NOMO-1 (cell line): ENCODE measurements around the gene KCNS3.

Experiments used
- DNase-seq, 2 experiments: peaks; one replicate each; lab custom pipeline; 2025; ENCODE audit not compliant: unreplicated experiment in 2 of 2; lab: John Stamatoyannopoulos, UW

Gene KCNS3

GRCh38 chr2:17876590-17876989 is 1.9 kb upstream of the KCNS3 start:
- no peak for DNase-seq

- DNase-seq: peak; percentile 18 to 69
Observed at GRCh38 chr2:17877811-17878280, 621 bp upstream of the KCNS3 start.

DNA sequence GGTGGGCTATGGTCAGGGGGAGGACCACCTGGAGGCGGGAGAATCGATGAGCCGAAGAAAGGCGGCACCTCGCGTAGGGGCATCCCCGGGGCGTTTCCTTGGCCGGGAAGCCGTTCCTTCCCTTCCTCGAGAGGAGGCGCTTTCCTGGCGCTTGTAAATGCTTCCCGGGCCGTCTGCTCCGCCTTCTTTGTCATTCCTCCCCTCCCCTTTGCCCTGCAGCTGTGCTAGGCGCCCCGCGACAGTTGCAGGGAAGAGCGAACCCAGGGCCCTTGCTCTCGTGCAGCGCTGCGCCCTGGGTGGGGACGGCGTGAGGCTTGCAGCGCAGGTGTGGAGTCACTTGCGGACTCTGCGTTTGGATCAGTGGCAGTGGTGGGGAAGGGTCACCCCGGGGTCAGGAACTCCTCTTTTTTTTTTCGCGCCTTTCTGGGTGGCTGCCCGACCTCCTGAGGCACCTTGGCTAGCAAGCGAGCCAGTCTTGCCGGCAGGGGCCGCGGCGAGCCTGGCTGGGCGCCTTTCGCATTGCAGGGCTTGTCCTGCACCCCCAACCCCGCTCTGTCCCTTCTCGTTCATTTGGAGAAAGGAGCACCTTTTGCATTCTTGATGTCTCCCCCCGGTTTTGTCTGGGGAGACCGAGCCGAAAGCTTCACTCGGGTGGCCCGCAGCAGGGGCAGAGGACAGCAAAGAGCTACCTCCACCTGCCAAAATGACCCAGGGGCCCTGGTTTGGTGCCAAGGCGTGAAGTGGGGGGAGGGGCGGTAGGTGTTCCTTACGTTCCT is 858 bp downstream of the KCNS3 start:
- no peak for DNase-seq

- no peak for DNase-seq
Observed at GRCh38 chr2:17879913-17880274, 1.4 kb downstream of the KCNS3 start.

GRCh38 chr2:17892770-17893534 is 14.5 kb downstream of the KCNS3 start:
- DNase-seq: no peak

- no peak for DNase-seq
Observed at GRCh38 chr2:17894005-17894404, 15.5 kb downstream of the KCNS3 start.

DNA sequence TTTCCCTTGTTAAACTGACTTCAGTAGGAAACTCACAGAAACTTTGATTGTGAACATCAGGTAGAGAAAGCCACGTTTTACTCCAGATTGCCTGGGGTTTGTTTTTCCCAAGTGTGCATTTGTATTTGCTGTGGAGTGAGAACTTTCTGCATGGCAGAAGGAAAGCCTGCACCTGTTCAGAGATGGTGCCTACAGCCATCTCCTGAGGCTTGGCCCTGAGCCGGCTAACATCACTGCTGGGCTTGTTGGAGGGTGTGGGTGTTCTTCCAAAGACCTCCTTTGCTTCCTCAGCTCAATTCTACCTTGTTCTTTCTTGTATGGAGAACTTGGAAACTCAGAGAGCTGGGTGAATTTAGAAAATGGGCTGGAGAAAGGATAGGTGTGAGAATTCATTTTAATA is 16.1 kb downstream of the KCNS3 start:
- DNase-seq: no peak

DNA sequence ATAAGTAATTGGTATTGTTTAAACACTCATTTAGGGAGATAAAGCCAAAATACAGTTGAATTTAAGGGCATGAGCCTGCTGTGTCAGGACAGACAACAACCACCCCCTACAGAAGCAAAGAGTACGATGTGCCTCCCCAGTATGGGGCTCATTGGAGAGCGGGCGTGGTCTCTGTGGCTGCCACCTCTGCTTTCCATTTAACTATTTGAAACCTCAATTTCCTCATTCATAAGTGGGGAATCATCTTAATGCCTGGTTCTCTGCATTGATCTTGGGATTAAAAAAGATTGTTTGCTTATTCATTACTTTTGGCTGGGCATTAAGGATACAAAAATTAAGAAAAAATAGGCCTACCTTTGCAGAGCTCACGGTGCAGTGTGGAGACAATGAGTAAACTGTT is 21.4 kb downstream of the KCNS3 start:
- DNase-seq: no peak

DNA sequence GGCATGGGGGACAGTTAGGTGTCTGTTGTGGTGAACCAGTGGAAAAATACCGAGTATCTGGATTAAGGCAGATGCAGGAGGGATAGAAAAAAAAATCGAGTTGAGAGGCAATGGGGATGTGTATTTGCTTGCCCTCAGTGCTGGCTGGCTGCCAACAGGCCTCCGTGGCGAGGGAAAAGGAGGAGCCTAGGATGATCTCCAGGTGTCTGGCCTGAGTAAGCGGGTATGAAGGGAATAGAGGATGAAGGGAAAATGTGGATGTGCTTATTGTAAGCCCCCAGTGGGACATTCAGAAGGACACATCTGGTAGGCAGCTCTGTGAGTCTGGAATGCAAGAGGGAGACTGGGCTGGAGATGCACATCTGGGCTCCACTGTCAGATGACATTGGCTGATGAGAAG is 22.8 kb downstream of the KCNS3 start:
- no peak for DNase-seq

DNA sequence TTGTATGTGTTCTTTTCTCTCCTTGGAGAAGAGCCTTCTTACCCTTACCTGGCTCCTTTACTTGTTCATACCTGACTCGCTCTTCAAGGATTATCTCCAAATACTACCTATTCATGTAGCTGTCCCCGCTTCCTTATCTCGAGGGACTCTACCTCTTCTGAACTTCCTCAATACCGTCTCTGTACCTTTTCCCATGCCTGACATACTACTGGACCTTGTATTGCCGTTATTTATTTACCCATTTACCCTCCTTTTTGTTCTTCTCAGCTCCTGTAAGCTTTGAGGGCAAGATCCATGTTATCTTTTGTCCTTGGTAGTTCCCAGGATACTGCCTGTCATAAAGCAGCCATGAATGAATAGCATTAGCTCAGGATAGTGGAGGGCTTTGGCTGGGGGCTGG is 32.5 kb downstream of the KCNS3 start:
- no peak for DNase-seq

- DNase-seq: no peak
Observed at GRCh38 chr2:17911491-17912260, 33.2 kb downstream of the KCNS3 start.

- peak in 1 of 2 experiments; percentile 56 for DNase-seq
Observed at GRCh38 chr2:17912266-17912691, 33.8 kb downstream of the KCNS3 start.

- no peak for DNase-seq
Observed at GRCh38 chr2:17915099-17915498, 36.6 kb downstream of the KCNS3 start.

DNA sequence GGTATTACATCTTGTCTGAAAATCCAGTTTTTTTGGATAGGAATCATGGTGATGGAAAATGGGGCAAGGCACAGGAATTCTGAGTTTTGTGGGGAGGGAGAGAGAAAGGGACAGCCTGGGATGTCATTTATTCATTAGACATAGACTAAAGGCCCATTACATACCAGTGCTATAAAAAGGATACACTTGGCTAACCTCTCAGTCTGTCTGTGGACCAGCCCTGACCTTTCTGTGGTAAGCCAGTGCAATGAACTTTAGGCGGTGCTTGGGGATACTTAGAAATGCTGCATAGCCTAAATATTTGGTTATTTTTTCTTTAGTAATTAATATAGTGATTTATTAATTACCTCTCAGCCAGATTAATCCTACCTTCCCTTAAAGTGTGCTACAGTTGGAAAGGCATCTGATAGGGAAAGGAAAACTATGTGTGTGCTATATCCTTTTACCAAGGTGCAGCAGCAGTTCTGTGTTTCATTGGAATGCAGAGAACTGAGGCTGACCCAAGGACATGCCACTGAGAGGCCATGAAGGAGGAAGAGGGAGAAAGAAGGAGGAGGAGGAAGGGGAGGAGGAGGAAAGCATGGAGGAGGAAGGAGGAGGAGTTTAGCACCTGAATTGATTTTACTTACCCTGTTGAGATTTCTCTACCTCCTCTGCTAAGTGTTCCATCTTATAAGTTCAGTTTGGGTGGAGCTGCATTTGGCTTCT is 37.5 kb downstream of the KCNS3 start:
- DNase-seq: no peak

DNA sequence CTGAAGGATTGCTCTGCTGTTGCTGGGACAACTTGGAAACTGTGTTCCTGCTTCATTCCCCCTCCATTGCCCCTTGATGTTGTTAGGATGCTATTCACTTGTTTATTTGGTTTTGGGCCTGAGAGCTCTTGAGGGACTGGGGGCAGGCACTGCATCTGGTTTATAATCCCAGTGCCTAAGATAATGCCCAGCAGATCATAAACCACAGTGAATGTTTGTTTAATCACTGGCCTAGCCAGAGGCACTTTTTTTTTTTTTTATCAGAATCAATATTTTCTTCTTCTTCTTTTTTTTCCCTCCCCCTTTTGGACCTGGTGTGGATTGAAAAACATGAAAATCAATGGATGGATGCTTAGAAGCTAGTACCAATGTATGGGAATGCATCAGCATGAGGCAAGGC is 38.1 kb downstream of the KCNS3 start:
- DNase-seq: no peak

DNA sequence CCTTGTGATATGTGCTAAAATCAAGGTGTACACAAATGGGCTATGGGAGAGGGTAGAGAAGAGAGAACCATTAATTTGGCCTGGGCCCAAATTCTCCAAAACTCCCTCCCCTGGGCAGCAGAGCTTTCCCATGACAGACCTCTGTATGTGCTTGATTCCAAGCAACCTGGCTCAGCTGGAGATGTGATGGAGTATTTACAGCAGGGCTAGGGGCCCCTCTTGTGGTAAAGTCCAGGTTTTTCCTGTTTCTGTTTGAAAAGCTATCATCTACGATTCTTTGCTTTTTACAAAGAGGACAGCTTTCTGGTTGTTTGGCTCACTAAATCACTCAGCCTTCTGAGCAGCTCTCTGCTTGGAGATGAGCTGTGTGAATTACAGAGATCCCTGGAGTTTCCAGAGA is 40.3 kb downstream of the KCNS3 start:
- peak in 1 of 2 experiments; percentile 1 for DNase-seq

DNA sequence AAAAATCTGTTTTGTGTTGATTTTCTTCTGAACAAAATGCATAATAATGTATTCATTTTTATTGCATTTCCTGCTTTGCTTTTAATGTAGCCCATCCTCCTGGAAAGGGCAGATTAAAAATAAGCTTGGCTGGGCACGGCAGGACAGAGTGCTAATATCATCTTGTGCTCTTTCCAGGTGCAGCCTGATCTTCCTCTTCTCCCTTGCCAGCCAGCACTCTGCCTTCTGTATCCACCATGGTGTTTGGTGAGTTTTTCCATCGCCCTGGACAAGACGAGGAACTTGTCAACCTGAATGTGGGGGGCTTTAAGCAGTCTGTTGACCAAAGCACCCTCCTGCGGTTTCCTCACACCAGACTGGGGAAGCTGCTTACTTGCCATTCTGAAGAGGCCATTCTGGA is 52.3 kb downstream of the KCNS3 start:
- DNase-seq: no peak

GRCh38 chr2:17933256-17933655 is 54.8 kb downstream of the KCNS3 start:
- no peak for DNase-seq

DNA sequence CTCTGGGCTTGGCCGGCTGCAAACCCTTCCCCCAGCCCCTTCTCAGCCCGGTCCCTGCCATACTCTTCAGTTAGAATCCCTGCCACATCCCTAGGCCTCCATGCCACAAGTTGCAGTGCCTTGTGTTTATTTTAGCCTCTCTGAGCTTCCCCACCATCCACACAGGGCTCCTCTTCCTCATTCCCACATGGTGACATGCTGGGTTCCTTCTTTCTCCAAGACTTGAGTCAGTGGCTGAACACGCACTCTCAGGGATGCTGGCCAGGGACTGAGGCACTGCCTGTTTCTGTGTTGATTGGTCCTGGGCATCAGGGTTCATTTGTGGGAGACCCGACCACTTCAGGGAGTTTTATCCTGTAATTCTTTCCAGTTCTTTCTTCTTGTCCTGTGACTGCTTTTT is 56.3 kb downstream of the KCNS3 start:
- DNase-seq: no peak

GRCh38 chr2:17935242-17935885 is 56.9 kb downstream of the KCNS3 start:
- DNase-seq: no peak
